K562 (cell line): ENCODE results near the gene LRP2. TPM values are rescaled to one million over a fixed set of nuclear protein-coding genes. Genes with fewer than 3 reads are reported as not detected.

Experiments
- ATAC-seq: fragments of 200-7000 bp; cut with Tn5 transposase; 3 replicates; pipeline ENCODE4 v1.9.1; 2020; ENCODE audit warnings: moderate library complexity
- BruUV-seq: library from RNA; stranded (reverse); fragments of 400-500 nt; replicated peaks from 2 replicates; lab custom pipeline; 2021; lab: Mats Ljungman, UMichigan
- CTCF ChIA-PET: fragments of 300-600 bp; formaldehyde crosslinking; extraction: SDS; loops from one replicate; lab custom pipeline; 2021; ENCODE audit warnings: low intra/inter-chr PET ratio; lab: Yijun Ruan, JAX
- POLR2A ChIA-PET: fragments of 300-600, 350-650 bp; sonication (Branson Sonifier 250); formaldehyde crosslinking; extraction: SDS; loops from one replicate; lab custom pipeline; 2021; ENCODE audit warnings: antibody characterized with exemption, inconsistent platforms; lab: Yijun Ruan, JAX
- DNase-seq, 4 experiments: peaks; one replicate each; pipeline versions ENCODE4 v3.0.0 to v3.0.0-alpha.2; 2011 to 2018; ENCODE audit warnings: low spot score in 3 of 4, mixed read lengths in 3 of 4; ENCODE audit errors: extremely low read depth in 1 of 4
- FAIRE-seq: peaks from 2 replicates; lab custom pipeline; 2011; peaks lifted over from hg19 to GRCh38; lab: Jason Lieb, UNC
- H2AFZ ChIP-seq: 2 replicates; pipeline ENCODE4 v1.6.0; 2011; ENCODE audit warnings: low read depth, low read length, control low read depth, inconsistent platforms
- H3K27ac ChIP-seq: fragments of 200-600 bp; 3 replicates; pipeline ENCODE4 v1.8.0; 2011; ENCODE audit warnings: low read depth, mild to moderate bottlenecking, control low read depth, inconsistent platforms, low read length, moderate library complexity, mixed read lengths; ENCODE audit errors: extremely low read depth
- H3K27me3 ChIP-seq, 2 experiments: fragments of 300-600 bp in 1 of 2; 2 replicates in 1 of 2; 3 replicates in 1 of 2; pipeline versions ENCODE4 v1.6.0 to v1.8.0; 2011; ENCODE audit warnings: inconsistent platforms in 2 of 2, low read length in 2 of 2, mild to moderate bottlenecking in 1 of 2, mixed read lengths in 1 of 2, moderate library complexity in 1 of 2; ENCODE audit not compliant: control insufficient read depth in 2 of 2, insufficient read depth in 2 of 2
- H3K36me3 ChIP-seq: fragments of 300-600 bp; 3 replicates; pipeline ENCODE4 v1.8.0; 2011; ENCODE audit warnings: mild to moderate bottlenecking, low read length, inconsistent platforms; ENCODE audit not compliant: control insufficient read depth, insufficient read depth
- H3K4me1 ChIP-seq, 2 experiments: fragments of 200-600 bp in 1 of 2; replicated peaks in 1 of 2; 2 replicates in 1 of 2; 3 replicates in 1 of 2; pipeline versions ENCODE4 v1.5.1 to v1.8.0; 2011; ENCODE audit warnings: inconsistent platforms in 2 of 2, low read length in 2 of 2, mild to moderate bottlenecking in 1 of 2, mixed read lengths in 1 of 2, moderate library complexity in 1 of 2; ENCODE audit not compliant: control insufficient read depth in 2 of 2, insufficient read depth in 2 of 2
- H3K4me2 ChIP-seq: 2 replicates; pipeline ENCODE4 v1.6.1; 2011; ENCODE audit warnings: low read length, control low read depth, inconsistent platforms, mixed read lengths; ENCODE audit not compliant: insufficient read depth
- H3K4me3 ChIP-seq: fragments of 200-600 bp; sonication (generic), shearing (Covaris generic); 2 replicates; pipeline ENCODE4 v1.5.1; 2016; ENCODE audit warnings: control low read depth, inconsistent platforms
- H3K79me2 ChIP-seq: fragments of 200-600 bp; 3 replicates; pipeline ENCODE4 v1.8.0; 2011; ENCODE audit warnings: low read length, inconsistent platforms; ENCODE audit not compliant: control insufficient read depth, insufficient read depth
- H3K9ac ChIP-seq, 2 experiments: 2 replicates each; pipeline versions ENCODE4 v1.6.0 to v1.6.1; 2011; ENCODE audit warnings: low read depth in 2 of 2, low read length in 2 of 2, control low read depth in 1 of 2, inconsistent platforms in 1 of 2, mild to moderate bottlenecking in 1 of 2, mixed read lengths in 1 of 2; ENCODE audit not compliant: insufficient read depth in 1 of 2
- H3K9me1 ChIP-seq: one replicate; pipeline ENCODE4 v1.6.0; 2011; ENCODE audit warnings: inconsistent platforms, mild to moderate bottlenecking, low read length, moderate library complexity; ENCODE audit not compliant: control insufficient read depth, insufficient read depth
- H3K9me3 ChIP-seq: replicated peaks from 2 replicates; pipeline ENCODE4 v1.5.1; 2011; ENCODE audit warnings: low read depth, low read length, inconsistent platforms; ENCODE audit not compliant: control insufficient read depth, insufficient read depth
- H4K20me1 ChIP-seq: replicated peaks from 2 replicates; pipeline ENCODE4 v1.6.1; 2011; ENCODE audit warnings: low read length, inconsistent platforms, mixed read lengths; ENCODE audit not compliant: control insufficient read depth, insufficient read depth
- E2F8 ChIP-seq: fragments of 450-650 bp; IDR thresholded peaks from 2 replicates; pipeline ENCODE4 v1.7.1; 2018; ENCODE audit warnings: mild to moderate bottlenecking, low read depth; ENCODE audit not compliant: partially characterized antibody
- HDAC3 ChIP-seq: fragments of 450-650 bp; IDR thresholded peaks from 2 replicates; pipeline ENCODE4 v1.6.1; 2018; ENCODE audit warnings: borderline replicate concordance, mild to moderate bottlenecking, moderate library complexity; ENCODE audit not compliant: partially characterized antibody
- ID3 ChIP-seq, 2 experiments: fragments of 250-450 bp in 1 of 2; fragments of 450-650 bp in 1 of 2; sonication (Bioruptor Pico) in 1 of 2; IDR thresholded peaks; 2 replicates each; pipeline versions ENCODE4 v1.6.1 to v1.8.0; 2016 to 2021; ENCODE audit warnings: mild to moderate bottlenecking in 2 of 2, moderate library complexity in 2 of 2, missing compliant biosample characterization in 1 of 2, missing genetic modification characterization in 1 of 2
- MBD1 ChIP-seq: fragments of 250-450 bp; sonication (Bioruptor Pico); IDR thresholded peaks from 2 replicates; pipeline ENCODE4 v1.8.0; 2022; ENCODE audit warnings: inconsistent platforms
- MCM5 ChIP-seq: fragments of 450-650 bp; IDR thresholded peaks from 2 replicates; pipeline ENCODE4 v1.6.1; 2016; ENCODE audit warnings: low read depth
- MED1 ChIP-seq: sonication (generic); formaldehyde crosslinking; IDR thresholded peaks from 2 replicates; pipeline ENCODE4 v1.8.1; 2023; ENCODE audit warnings: missing genetic modification reagents, borderline replicate concordance
- MITF ChIP-seq: IDR thresholded peaks from 2 replicates; pipeline ENCODE4 v1.6.1; 2014; ENCODE audit warnings: antibody characterized with exemption
- PHB ChIP-seq: fragments of 250-450 bp; sonication (Bioruptor Pico); IDR thresholded peaks from 2 replicates; pipeline ENCODE4 v1.5.0; 2021
- RBM15 ChIP-seq: fragments of 200-400 bp; formaldehyde crosslinking; IDR thresholded peaks from 2 replicates; pipeline ENCODE4 v1.6.1; 2018; ENCODE audit warnings: mild to moderate bottlenecking, low read length, moderate library complexity; ENCODE audit not compliant: insufficient read depth
- SMARCC2 ChIP-seq: fragments of 450-650 bp; IDR thresholded peaks from 2 replicates; pipeline ENCODE4 v1.6.1; 2017; ENCODE audit warnings: antibody characterized with exemption, moderate library complexity, mild to moderate bottlenecking, low read depth
- TAF7 ChIP-seq: fragments of 450-650 bp; IDR thresholded peaks from 2 replicates; pipeline ENCODE4 v1.6.1; 2016; ENCODE audit warnings: missing genetic modification characterization, missing compliant biosample characterization
- TEAD1 ChIP-seq, 2 experiments: fragments of 450-650 bp in 1 of 2; sonication (generic) in 1 of 2; formaldehyde crosslinking; IDR thresholded peaks; 2 replicates each; pipeline versions ENCODE4 v1.4.0 to v1.8.0; 2020 to 2022; ENCODE audit warnings: mild to moderate bottlenecking in 2 of 2, missing genetic modification reagents in 1 of 2
- ZFP36 ChIP-seq: fragments of 150-350 bp; IDR thresholded peaks from 2 replicates; pipeline ENCODE4 v1.6.1; 2018; ENCODE audit warnings: low read length, low read depth; ENCODE audit not compliant: partially characterized antibody
- ZNF511 ChIP-seq: sonication (generic); formaldehyde crosslinking; IDR thresholded peaks from 2 replicates; pipeline ENCODE4 v1.8.0; 2022; ENCODE audit warnings: mild to moderate bottlenecking, missing genetic modification reagents
- ZNF695 ChIP-seq: fragments of 450-650 bp; formaldehyde crosslinking; IDR thresholded peaks from 2 replicates; pipeline ENCODE4 v1.4.0; 2020; ENCODE audit warnings: mild to moderate bottlenecking, moderate library complexity
- WGBS: fragments of 100-300 bp; shearing (Covaris generic); methylation state at CpG from one replicate; pipeline ENCODE4 v1.1.6; 2016; ENCODE audit warnings: low coverage, mixed read lengths; ENCODE audit not compliant: insufficient coverage; ENCODE audit errors: missing lambda C conversion rate; 5-methylcytosine and 5-hydroxymethylcytosine counted together
- in situ Hi-C: fragments of 300-500 bp; cut with MboI; formaldehyde crosslinking; loops from 4 replicates; pipeline ENCODE4 v1.15.0; 2018; ENCODE audit warnings: inconsistent platforms, mixed read lengths
- intact Hi-C: fragments of 100-400 bp; cut with micrococcal nuclease; formaldehyde crosslinking; loops from 2 replicates; pipeline ENCODE4 v1.14.2; 2022
- polyA plus RNA-seq, 8 experiments: library from polyadenylated mRNA; depleted of rRNA in 4 of 8; stranded (reverse) in 5 of 8; unstranded in 3 of 8; fragments of >200 nt; fragmentation: Nextera tagmentation in 2 of 8; fragmentation: Illumina TruSeq in 1 of 8; extraction: Ambion mirVana in 2 of 8; extraction: Trizol in 1 of 8; gene quantifications; 2 replicates each; pipeline versions ENCODE4 v1.2.1 to v1.2.3, GENCODE V29; 2011 to 2014; ENCODE audit warnings: inconsistent platforms in 1 of 8, missing spikeins in 1 of 8
- total RNA-seq, 7 experiments: library from RNA; depleted of rRNA in 6 of 7; stranded (reverse); fragments of >200 nt in 6 of 7; fragmentation: Illumina TruSeq in 2 of 7; extraction: Trizol in 2 of 7; gene quantifications; 2 replicates each; pipeline versions ENCODE4 v1.2.1 to v1.2.3, GENCODE V29; 2011 to 2021; ENCODE audit warnings: low replicate concordance in 1 of 7

The LRP2 gene
- total and polyA plus RNA-seq, 9 of the 15 experiments (the other 6 are each of a cell fraction or from before 2014, with no cell fraction given): 0.04 to 0.18 (median 0.11) TPM; not detected in 1

GRCh38 chr2:169086893-169087467, 275.4 kb downstream of the LRP2 start:
- no TSS peak for BruUV-seq
- Histone ChIP-seq H3K27me3 (no peaks in the 10 kb centered on the region), H3K9me3 (no peaks in the 10 kb centered on the region), H3K4me3 (no peak overlapping the region), H3K79me2 (no peaks in the 10 kb centered on the region), H3K9me1 (no peaks in the 10 kb centered on the region), H3K36me3 (no peaks in the 10 kb centered on the region), H3K4me2 (no peak overlapping the region), H3K27ac (no peak overlapping the region), H3K4me1 (no peaks in the 10 kb centered on the region; a peak in 1 of 5 replicates), H2AFZ (no peak overlapping the region), H3K9ac (no peak overlapping the region), H4K20me1 (no peaks in the 10 kb centered on the region)
- no peak for TF ChIP-seq SMARCC2
- TF ChIP-seq MITF: no peak
- no peak for TF ChIP-seq RBM15
- no peak for TF ChIP-seq PHB (CRISPR knock-in tag)
- TF ChIP-seq ZNF511 (CRISPR knock-in tag): no peak
- no peak for TF ChIP-seq MCM5
- TF ChIP-seq TAF7 (tag): no peak
- no peak for TF ChIP-seq ZFP36
- TF ChIP-seq HDAC3: no peak
- no peak for TF ChIP-seq TEAD1 (CRISPR knock-in tag; IDR thresholded peaks at IDR 0.05)
- TF ChIP-seq ZNF695 (CRISPR knock-in tag): no peak
- TF ChIP-seq MBD1 (CRISPR knock-in tag): no peak
- TF ChIP-seq E2F8: no peak
- TF ChIP-seq MED1 (CRISPR knock-in tag): no peak
- TF ChIP-seq ID3 (CRISPR knock-in tag; IDR thresholded peaks at IDR 0.05): no peak
- TF ChIP-seq ID3 (tag; IDR thresholded peaks at IDR 0.05): no peak
- ATAC-seq (no peak), DNase-seq (no peak), FAIRE-seq (no peak)
- in situ Hi-C loops (no loop called here), intact Hi-C loops (no loop called here)
- CTCF ChIA-PET: no interaction called here
- POLR2A ChIA-PET: interaction anchor here (0.6 to 1.0 kb wide), 3 partner anchors 8 to 1066 kb away, joined by 3 read pairs; no protein-coding TSS in a partner anchor
- 49% methylated on average over 3 of the region's 3 CpGs for WGBS
